Stromal cell of bone marrow (primary cell): Measurements from ENCODE around the gene ABHD12.
"Not testable (repeated sequence)": the region's sequence is repeated elsewhere in the genome, so short reads cannot be mapped to it uniquely, and the experiment has no call there.

Source experiments
- DNase-seq: peaks from one replicate; pipeline ENCODE4 v3.0.0-alpha.2; 2012; ENCODE audit warnings: low read depth

ABHD12 gene

GRCh38 chr20:25277051-25277801 is 113.4 kb downstream of the ABHD12 start:
- no peak for DNase-seq

GRCh38 chr20:25276533-25277050 is 114.0 kb downstream of the ABHD12 start:
- DNase-seq, result no peak

- DNase-seq, result no peak
Observed at GRCh38 chr20:25275813-25276532, 114.7 kb downstream of the ABHD12 start.

- no peak for DNase-seq
Observed at GRCh38 chr20:25274891-25275812, 115.5 kb downstream of the ABHD12 start.

- DNase-seq, result no peak
Observed at GRCh38 chr20:25274481-25274880, 116.2 kb downstream of the ABHD12 start.

GRCh38 chr20:25273541-25274358 is 116.9 kb downstream of the ABHD12 start:
- DNase-seq, result no peak

GRCh38 chr20:25273046-25273445 is 117.6 kb downstream of the ABHD12 start:
- DNase-seq, result no peak

GRCh38 chr20:25272223-25273000 is 118.2 kb downstream of the ABHD12 start:
- no peak for DNase-seq

- no peak for DNase-seq
Observed at GRCh38 chr20:25271486-25272222, 119.0 kb downstream of the ABHD12 start.

- DNase-seq, result no peak
Observed at GRCh38 chr20:25270829-25271251, 119.8 kb downstream of the ABHD12 start.

GRCh38 chr20:25269833-25270170 is 120.8 kb downstream of the ABHD12 start:
- DNase-seq, result no peak

GRCh38 chr20:25269057-25269832 is 121.4 kb downstream of the ABHD12 start:
- no peak for DNase-seq

GRCh38 chr20:25260770-25261437 is 129.7 kb downstream of the ABHD12 start:
- DNase-seq, result not testable (repeated sequence)

GRCh38 chr20:25259788-25260254 is 130.8 kb downstream of the ABHD12 start:
- DNase-seq, result no peak

- DNase-seq, result no peak
Observed at GRCh38 chr20:25259358-25259757, 131.3 kb downstream of the ABHD12 start.

- no peak for DNase-seq
Observed at GRCh38 chr20:25258828-25259227, 131.8 kb downstream of the ABHD12 start.

GRCh38 chr20:25258476-25258805 is 132.2 kb downstream of the ABHD12 start:
- DNase-seq, result no peak

GRCh38 chr20:25257756-25258475 is 132.7 kb downstream of the ABHD12 start:
- DNase-seq, result no peak
